Lung (tissue), 12 donors: Measurements from ENCODE around the gene SBF2. TPM values are rescaled to one million over a fixed set of nuclear protein-coding genes. Genes with fewer than 3 reads are reported as not detected.

ENCODE experiments used
- ATAC-seq: fragments of 200-7000 bp; cut with Tn5 transposase; one replicate; pipeline ENCODE4 v1.9.1; 2020; ENCODE audit warnings: moderate number of reproducible peaks; ENCODE audit not compliant: insufficient read depth, low FRiP score
- DNase-seq, 3 donors: peaks; one replicate each; pipeline ENCODE4 v3.0.0-alpha.2; 2013 to 2017
- H3K27ac ChIP-seq, 2 donors: one replicate each; pipeline ENCODE4 v1.5.1; 2013; ENCODE audit warnings: mild to moderate bottlenecking in 2 of 2, moderate library complexity in 2 of 2, control low read depth in 1 of 2, inconsistent platforms in 1 of 2, low read depth in 1 of 2, low read length in 1 of 2
- H3K27me3 ChIP-seq, 3 donors: one replicate each; pipeline ENCODE4 v1.5.1; 2013; ENCODE audit warnings: low read length in 2 of 3; ENCODE audit not compliant: control insufficient read depth in 3 of 3, insufficient read depth in 3 of 3
- H3K36me3 ChIP-seq, 4 donors: one replicate each; pipeline ENCODE4 v1.5.1; 2013; ENCODE audit warnings: low read length in 4 of 4, mild to moderate bottlenecking in 1 of 4, moderate library complexity in 1 of 4; ENCODE audit not compliant: control insufficient read depth in 4 of 4, insufficient read depth in 4 of 4
- H3K4me1 ChIP-seq, 5 donors: one replicate each; pipeline ENCODE4 v1.5.1; 2013; ENCODE audit warnings: low read length in 5 of 5, mild to moderate bottlenecking in 2 of 5, moderate library complexity in 1 of 5; ENCODE audit not compliant: control insufficient read depth in 5 of 5, insufficient read depth in 5 of 5
- H3K4me3 ChIP-seq: one replicate; pipeline ENCODE4 v1.5.1; 2013; ENCODE audit warnings: mild to moderate bottlenecking, control low read depth, moderate library complexity
- H3K9ac ChIP-seq, 2 donors: one replicate each; pipeline ENCODE4 v1.5.1; 2013; ENCODE audit warnings: low read length in 2 of 2, control low read depth in 1 of 2; ENCODE audit not compliant: insufficient read depth in 1 of 2
- H3K9me3 ChIP-seq, 4 donors: one replicate each; pipeline ENCODE4 v1.5.1; 2013; ENCODE audit warnings: low read length in 3 of 4, mild to moderate bottlenecking in 1 of 4, moderate library complexity in 1 of 4; ENCODE audit not compliant: control insufficient read depth in 4 of 4, insufficient read depth in 3 of 4
- CTCF ChIP-seq: IDR thresholded peaks from 2 replicates; pipeline ENCODE4 v1.5.1; 2012; ENCODE audit warnings: mild to moderate bottlenecking; ENCODE audit errors: control extremely low read depth, extremely low read depth
- WGBS, 2 donors: extraction: QIAGEN DNeasy Blood & Tissue Kit; methylation state at CpG; one replicate each; pipeline ENCODE4 v1.1.7; 2013; 5-methylcytosine and 5-hydroxymethylcytosine counted together
- polyA plus RNA-seq, 2 donors: library from polyadenylated mRNA; stranded (reverse); fragments of 200-250 nt; gene quantifications; one replicate each; pipeline ENCODE4 v1.2.1, GENCODE V29; 2013
- total RNA-seq, 2 donors: library from RNA; depleted of rRNA in 1 of 2; stranded (reverse); fragments of >200 nt in 1 of 2; gene quantifications; one replicate each; pipeline ENCODE4 v1.2.1, GENCODE V29; 2014 to 2021
- donor health status: control.
- donor health status: control.
- donor health status: Bipolar disorder and iron deficiency.
- donor health status: healthy.
- donor health status: DM: yes; HTN: yes; CAD: no.

SBF2 gene
- total and polyA plus RNA-seq, 4 donors = 4.4 to 104 (median 24.9) TPM

GRCh38 chr11:9748361-9748970 lies 545.6 kb downstream of the SBF2 start:
- peak; percentile 70 for TF ChIP-seq CTCF
- no peaks in the 10 kb centered on the region for H3K27me3 ChIP-seq
- peaks cover 6 to 16% (median 10%) of the 10 kb centered on the region in 4 donors for H3K36me3 ChIP-seq
- H3K27ac ChIP-seq = peak overlapping the region in 1 of 2 donors; percentile 90
- H3K4me3 ChIP-seq = no peak overlapping the region
- ATAC-seq (peak; percentile 79), DNase-seq (peak; percentile 52 to 79 (median 72))
- H3K9me3 ChIP-seq = no peaks in the 10 kb centered on the region
- peak overlapping the region in 1 of 2 donors; percentile 15 for H3K9ac ChIP-seq
- WGBS, 2 donors = 42 to 56% methylated on average over 7 of the region's 7 CpGs
- H3K4me1 ChIP-seq = peaks cover 0 to 10% (median 3%) of the 10 kb centered on the region in 5 donors

- TF ChIP-seq CTCF = no peak
- 58 to 76% methylated on average over 5 of the region's 5 CpGs for WGBS, 2 donors
- ATAC-seq (no peak), DNase-seq (peak in 2 of 3 donors; percentile 50 to 79)
- peak overlapping the region in 1 of 2 donors; percentile 68 for H3K27ac ChIP-seq
- H3K4me1 ChIP-seq = peaks cover 0 to 10% (median 3%) of the 10 kb centered on the region in 5 donors
- no peaks in the 10 kb centered on the region for H3K9me3 ChIP-seq
- no peak overlapping the region for H3K4me3 ChIP-seq
- H3K27me3 ChIP-seq = no peaks in the 10 kb centered on the region
- peaks cover 6 to 16% (median 10%) of the 10 kb centered on the region in 4 donors for H3K36me3 ChIP-seq
- no peak overlapping the region for H3K9ac ChIP-seq
These were observed 546.2 kb downstream of the SBF2 start for GRCh38 chr11:9747828-9748227.

- Histone ChIP-seq H3K36me3 (peaks cover 5 to 19% (median 10%) of the 10 kb centered on the region in 4 donors), H3K4me1 (peaks cover 0 to 10% (median 3%) of the 10 kb centered on the region in 5 donors), H3K9me3 (no peaks in the 10 kb centered on the region), H3K27me3 (no peaks in the 10 kb centered on the region), H3K27ac (peak overlapping the region in 1 of 2 donors; percentile 68), H3K4me3 (no peak overlapping the region), H3K9ac (no peak overlapping the region)
- ATAC-seq (no peak), DNase-seq (no peak)
- WGBS, 2 donors = 91 to 93% methylated on average over 1 of the region's 1 CpG
- TF ChIP-seq CTCF = no peak
These were observed 546.8 kb downstream of the SBF2 start for GRCh38 chr11:9747229-9747628.
